ENCODE data around the gene ACP3. TPM values are rescaled to one million over a fixed set of nuclear protein-coding genes. Genes with fewer than 3 reads are reported as not detected.

The ACP3 gene
- total RNA-seq, 1 donor from 2014 or later, result 1.3 TPM

- Histone ChIP-seq H3K4me3 (no peak overlapping the region), H3K4me1 (no peaks in the 10 kb centered on the region), H3K27ac (replicated peaks) (no peak overlapping the region), H3K36me3 (no peaks in the 10 kb centered on the region), H3K27me3 (ENCODE audit: low read depth) (peaks cover 21% of the 10 kb centered on the region), H3K9me3 (replicated peaks) (no peaks in the 10 kb centered on the region)
- intact Hi-C loops (cut with micrococcal nuclease), result no loop called here
- DNase-seq, result no peak
- TF ChIP-seq, protein P1, sequence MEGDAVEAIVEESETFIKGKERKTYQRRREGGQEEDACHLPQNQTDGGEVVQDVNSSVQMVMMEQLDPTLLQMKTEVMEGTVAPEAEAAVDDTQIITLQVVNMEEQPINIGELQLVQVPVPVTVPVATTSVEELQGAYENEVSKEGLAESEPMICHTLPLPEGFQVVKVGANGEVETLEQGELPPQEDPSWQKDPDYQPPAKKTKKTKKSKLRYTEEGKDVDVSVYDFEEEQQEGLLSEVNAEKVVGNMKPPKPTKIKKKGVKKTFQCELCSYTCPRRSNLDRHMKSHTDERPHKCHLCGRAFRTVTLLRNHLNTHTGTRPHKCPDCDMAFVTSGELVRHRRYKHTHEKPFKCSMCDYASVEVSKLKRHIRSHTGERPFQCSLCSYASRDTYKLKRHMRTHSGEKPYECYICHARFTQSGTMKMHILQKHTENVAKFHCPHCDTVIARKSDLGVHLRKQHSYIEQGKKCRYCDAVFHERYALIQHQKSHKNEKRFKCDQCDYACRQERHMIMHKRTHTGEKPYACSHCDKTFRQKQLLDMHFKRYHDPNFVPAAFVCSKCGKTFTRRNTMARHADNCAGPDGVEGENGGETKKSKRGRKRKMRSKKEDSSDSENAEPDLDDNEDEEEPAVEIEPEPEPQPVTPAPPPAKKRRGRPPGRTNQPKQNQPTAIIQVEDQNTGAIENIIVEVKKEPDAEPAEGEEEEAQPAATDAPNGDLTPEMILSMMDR (IDR thresholded peaks at IDR 0.05; ENCODE audit: borderline replicate concordance), result no peak
Observed at GRCh38 chr3:132325103-132325606, 7.9 kb downstream of the ACP3 start.

DNA sequence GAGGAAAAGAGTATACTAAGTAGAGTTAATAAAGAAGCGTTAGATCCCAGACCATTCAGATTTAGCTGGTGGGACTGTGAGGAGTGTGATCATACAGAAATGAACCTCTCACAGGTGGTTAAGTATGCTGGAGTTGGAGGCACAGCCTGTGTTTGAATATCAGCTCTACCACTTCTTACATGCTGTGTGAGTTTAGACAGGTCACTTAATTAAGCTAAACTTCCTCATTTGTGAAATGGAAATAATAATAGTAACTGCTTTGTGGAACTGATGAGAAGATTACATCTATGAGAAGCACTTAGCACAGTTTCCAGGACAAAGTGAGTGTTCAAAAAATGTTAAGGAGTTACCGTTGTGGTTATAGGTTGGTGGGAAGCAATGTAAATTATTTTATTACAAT lies 8.4 kb downstream of the ACP3 start:
- Histone ChIP-seq H3K4me3 (no peak overlapping the region), H3K27ac (replicated peaks) (no peak overlapping the region), H3K36me3 (no peaks in the 10 kb centered on the region), H3K9me3 (replicated peaks) (no peaks in the 10 kb centered on the region), H3K27me3 (ENCODE audit: low read depth) (peaks cover 26% of the 10 kb centered on the region), H3K4me1 (no peaks in the 10 kb centered on the region)
- intact Hi-C loops (cut with micrococcal nuclease), result no loop called here
- TF ChIP-seq, protein P1 (IDR thresholded peaks at IDR 0.05; ENCODE audit: borderline replicate concordance), result no peak
- DNase-seq, result no peak

- no peaks in the 10 kb centered on the region for H3K9me3 ChIP-seq (replicated peaks)
- no peaks in the 10 kb centered on the region for H3K36me3 ChIP-seq
- H3K27me3 ChIP-seq (ENCODE audit: low read depth), result peaks cover 26% of the 10 kb centered on the region
- no peak overlapping the region for H3K27ac ChIP-seq (replicated peaks)
- DNase-seq, result no peak
- TF ChIP-seq, protein P1 (IDR thresholded peaks at IDR 0.05; ENCODE audit: borderline replicate concordance), result no peak
- H3K4me3 ChIP-seq, result no peak overlapping the region
- H3K4me1 ChIP-seq, result no peaks in the 10 kb centered on the region
- intact Hi-C loops (cut with micrococcal nuclease), result no loop called here
Observed at GRCh38 chr3:132326251-132326650, 9.0 kb downstream of the ACP3 start.

DNA sequence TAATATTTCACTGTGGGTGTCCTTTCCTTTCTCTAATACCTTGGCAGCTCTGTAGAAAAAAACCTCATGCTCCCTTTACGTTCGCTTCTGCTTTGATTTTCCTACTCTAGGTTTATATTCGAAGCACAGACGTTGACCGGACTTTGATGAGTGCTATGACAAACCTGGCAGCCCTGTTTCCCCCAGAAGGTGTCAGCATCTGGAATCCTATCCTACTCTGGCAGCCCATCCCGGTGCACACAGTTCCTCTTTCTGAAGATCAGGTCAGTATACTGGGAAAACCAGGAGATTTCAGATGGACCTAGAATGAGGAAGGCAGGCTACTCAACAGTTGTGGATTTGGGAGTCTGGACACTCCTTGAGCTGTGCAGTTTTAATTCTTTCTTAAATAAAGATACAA lies 14.9 kb downstream of the ACP3 start:
- H3K27ac ChIP-seq (replicated peaks), result no peak overlapping the region
- H3K4me1 ChIP-seq, result no peaks in the 10 kb centered on the region
- TF ChIP-seq, protein P1 (IDR thresholded peaks at IDR 0.05; ENCODE audit: borderline replicate concordance), result no peak
- no peaks in the 10 kb centered on the region for H3K9me3 ChIP-seq (replicated peaks)
- no peak for DNase-seq
- intact Hi-C loops (cut with micrococcal nuclease), result no loop called here
- H3K27me3 ChIP-seq (ENCODE audit: low read depth), result peaks cover 36% of the 10 kb centered on the region
- H3K4me3 ChIP-seq, result no peak overlapping the region
- no peaks in the 10 kb centered on the region for H3K36me3 ChIP-seq

- Histone ChIP-seq H3K4me3 (no peak overlapping the region), H3K36me3 (no peaks in the 10 kb centered on the region), H3K4me1 (no peaks in the 10 kb centered on the region), H3K9me3 (replicated peaks) (no peaks in the 10 kb centered on the region), H3K27ac (replicated peaks) (no peak overlapping the region), H3K27me3 (ENCODE audit: low read depth) (peaks cover 31% of the 10 kb centered on the region)
- intact Hi-C loops (cut with micrococcal nuclease), result no loop called here
- TF ChIP-seq, protein P1 (IDR thresholded peaks at IDR 0.05; ENCODE audit: borderline replicate concordance), result no peak
- DNase-seq, result no peak
Observed at GRCh38 chr3:132332508-132332907, 15.3 kb downstream of the ACP3 start.

All from left ventricle myocardium inferior (tissue), 1 donor.